Measurements from ENCODE around the gene NCKAP5L.
A peak's percentile ranks its signal among the peaks of the same experiment; 100 is the strongest.
"Not testable (repeated sequence)": the region's sequence is repeated elsewhere in the genome, so short reads cannot be mapped to it uniquely, and the experiment has no call there.

The NCKAP5L gene

GRCh38 chr12:49776858-49777257, 51.4 kb downstream of the NCKAP5L start:
- no peak for DNase-seq

DNA sequence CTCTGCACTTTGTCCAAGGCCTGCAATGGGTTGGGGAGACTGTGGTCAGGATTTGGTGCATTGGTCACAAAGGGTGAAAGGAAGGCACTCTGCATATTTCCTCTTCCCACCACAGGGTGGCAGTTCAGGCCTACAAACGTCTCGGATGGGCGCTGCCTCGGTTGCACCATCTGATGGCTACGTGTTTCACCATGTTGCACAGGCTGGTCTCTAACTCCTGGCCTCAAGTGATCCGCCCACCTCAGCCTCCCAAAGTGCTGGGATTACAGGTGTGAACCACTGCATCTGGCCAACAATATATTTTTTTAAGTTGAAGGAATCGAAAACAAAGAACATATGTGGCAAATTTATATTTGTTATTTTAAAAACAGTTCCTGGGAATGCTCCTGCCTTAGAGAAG, 51.8 kb downstream of the NCKAP5L start:
- DNase-seq, result peak; percentile 54 to 68

DNA sequence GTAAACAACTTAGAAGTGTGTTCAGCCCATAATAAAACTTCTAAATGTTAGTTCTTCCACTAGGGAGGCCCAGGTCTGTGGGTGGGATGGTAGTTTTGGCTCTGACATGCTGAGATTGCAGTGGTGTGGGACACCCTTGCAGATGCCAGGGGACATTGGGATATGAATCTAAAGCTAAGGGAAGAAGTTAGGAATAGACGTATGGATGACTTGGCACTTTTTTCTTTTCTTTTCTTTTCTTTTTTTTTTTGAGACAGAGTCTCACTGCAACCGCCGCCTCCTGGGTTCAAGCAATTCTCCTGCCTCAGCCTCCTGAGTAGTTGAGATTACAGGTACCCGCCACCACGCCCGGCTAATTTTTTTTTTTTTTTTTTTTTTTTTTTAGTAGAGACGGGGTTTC, 55.1 kb downstream of the NCKAP5L start:
- not testable (repeated sequence) for DNase-seq

DNA sequence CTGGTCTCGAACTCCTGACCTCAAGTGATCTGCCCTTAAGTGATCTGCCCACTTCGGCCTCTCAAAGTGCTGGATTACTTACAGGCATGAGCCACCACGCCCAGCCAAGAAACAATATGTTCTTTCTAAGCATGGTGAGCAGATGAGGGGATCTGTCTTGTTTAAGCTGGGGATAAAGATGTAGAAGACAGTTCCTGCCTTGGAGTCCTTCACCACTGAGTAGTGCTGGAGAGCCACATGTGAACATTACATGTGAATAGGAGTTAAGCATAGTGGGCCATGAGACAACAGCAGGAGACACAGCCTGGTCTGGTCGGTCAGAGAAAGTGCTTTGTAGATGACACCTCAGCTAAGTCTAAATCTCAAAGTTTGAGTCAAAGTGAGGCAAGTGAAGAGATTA, 60.9 kb downstream of the NCKAP5L start:
- DNase-seq, result no peak

DNA sequence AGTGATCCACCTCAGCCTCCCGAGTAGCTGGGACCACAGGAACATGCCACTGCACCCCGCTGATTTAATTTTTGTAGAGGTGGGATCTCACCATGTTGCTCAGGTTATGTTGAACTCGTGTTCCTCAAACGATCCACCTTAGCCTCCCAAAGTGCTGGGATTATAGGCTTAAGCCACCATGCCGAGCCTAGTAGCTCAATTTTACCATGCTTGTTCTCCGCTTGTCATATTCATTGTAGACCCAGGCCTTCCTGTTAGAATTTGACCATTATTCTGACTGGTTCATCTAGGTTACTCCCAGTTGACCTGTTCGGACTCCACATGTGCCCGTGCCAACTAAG, 62.1 kb downstream of the NCKAP5L start:
- no peak for DNase-seq

DNA sequence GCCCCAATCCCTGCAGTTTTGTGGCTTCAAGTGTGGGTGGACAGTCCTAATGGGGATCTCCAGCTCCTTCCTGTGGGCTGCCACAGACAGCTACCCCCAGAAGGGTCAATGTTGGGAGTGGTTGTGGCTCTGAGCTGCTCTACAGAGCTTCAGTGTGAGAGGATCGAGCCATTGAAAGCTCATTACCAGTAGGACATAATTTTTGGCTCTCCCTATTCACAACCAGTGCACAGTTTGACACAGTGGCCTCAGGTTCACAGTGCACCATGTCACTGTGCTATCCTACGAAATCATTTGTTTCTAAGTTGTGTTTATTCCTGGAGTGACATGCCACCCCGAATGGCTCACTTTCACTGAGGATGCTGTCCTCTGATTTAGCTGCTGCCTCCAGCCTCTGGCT, 64.1 kb downstream of the NCKAP5L start:
- no peak for DNase-seq

DNA sequence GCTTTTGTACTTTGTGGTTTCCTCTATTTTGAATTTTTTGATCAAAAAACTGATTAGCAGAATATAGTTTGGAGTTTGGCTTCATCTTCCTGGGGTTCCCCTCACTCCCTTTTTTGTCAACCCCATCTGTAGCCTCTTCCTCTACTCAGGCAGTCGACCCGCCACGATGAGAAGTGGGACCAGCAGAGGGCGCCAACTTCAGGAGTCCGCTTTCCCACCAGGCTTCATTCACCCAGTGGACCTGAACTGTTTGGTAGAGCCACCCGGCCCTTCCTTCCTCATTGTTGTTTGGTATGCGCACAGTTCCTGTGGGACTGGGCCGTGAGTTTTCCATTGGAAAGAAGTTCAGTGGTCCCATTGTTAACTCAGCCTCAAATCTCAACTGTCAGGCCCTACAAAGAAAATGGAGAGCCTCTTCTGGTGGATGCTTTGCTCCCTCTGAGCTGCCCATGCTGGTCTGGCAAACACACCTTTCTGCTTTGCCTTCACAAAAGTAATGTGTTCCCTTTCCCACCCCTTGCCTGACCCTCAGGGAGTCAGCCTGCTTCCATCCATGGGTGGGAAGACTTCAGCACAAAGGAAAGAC, 65.1 kb downstream of the NCKAP5L start:
- peak; percentile 11 to 35 for DNase-seq

DNA sequence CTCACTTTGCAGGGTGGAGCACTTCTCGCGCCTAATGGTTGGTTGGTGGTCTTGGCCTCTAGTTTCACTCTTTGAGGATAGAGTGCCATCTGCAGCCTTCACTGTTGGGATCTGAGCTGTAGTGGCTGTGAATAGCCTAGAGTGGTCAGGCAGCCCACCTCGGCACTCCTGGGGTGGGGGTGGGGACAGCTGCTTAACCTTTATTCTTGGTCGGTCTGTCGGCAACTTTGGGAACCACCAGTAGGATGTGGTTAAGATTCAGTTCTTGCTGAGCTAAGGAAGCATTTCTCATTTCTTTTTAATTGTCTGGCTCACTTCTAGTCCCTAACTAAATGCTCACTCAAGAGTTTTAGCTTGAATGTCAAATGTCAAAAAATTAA, 65.8 kb downstream of the NCKAP5L start:
- DNase-seq, result no peak

GRCh38 chr12:49761677-49762467, 66.3 kb downstream of the NCKAP5L start:
- DNase-seq, result no peak

GRCh38 chr12:49750996-49751393, 77.2 kb downstream of the NCKAP5L start:
- DNase-seq, result no peak

DNA sequence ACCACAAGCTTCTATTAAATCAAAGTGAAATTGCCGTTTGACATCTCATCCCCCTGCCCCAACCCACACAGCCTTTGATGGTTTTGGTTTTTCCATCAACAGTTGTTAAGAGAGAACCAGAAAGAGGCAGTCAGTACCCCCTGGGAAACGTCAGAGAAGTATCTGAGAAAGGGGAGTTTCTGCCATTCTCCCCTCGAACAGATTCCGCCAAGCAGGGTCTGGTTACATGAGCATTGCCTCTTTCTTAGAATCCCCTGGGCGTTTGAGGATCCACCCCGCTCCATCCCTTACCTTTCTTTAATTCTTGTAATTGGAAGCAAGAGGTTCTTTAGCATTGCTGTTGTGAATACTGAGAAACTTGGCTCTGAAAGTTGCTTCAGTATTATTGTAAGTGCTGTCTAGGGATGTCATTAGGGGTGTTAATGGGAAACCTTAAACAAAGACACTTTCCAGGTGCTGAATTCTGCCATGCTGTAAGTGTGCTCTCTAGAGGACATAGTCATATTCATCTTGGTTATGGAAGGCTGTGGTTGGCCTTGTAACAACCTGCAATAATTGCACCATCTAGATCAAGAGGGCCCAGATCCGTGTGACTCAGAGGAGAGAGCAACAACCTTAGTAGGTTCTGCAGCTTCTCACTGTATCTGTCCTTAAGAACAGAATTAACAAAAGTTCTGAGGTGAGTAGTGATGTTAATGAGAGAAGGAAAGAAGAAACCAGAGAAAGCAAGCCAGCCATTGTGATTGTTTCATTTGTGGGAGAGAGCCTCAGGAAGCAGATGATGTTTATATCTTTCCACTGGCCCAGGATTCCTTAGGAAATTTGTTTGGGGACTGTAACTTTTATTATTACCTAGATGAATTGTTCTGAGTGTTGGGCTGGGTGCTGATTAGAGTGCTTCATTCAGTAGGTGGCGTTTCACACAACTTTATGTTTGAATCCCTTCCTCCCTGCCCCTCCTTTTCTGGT, 77.9 kb downstream of the NCKAP5L start:
- no peak for DNase-seq

DNA sequence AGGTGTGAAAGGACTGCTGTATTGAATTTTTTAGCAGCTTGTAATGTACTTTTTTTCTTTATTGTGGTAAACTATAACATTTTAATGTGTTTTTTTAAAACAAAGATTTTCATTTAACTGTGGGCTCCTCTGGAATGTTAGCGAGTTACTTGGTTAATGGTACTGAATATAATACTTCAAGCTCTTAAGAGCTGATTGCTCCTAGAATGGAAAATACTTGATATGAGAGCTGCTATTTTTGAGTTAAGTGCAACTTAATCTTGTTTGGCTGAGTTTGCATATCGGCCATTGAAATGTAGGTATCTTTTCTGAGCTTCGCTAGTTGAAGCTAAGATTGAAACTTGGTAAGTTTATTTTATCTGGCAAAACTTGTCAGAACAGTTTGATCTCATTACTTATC, 79.4 kb downstream of the NCKAP5L start:
- DNase-seq, result no peak

- DNase-seq, result no peak
Observed at GRCh38 chr12:49748306-49748705, 79.9 kb downstream of the NCKAP5L start.

DNA sequence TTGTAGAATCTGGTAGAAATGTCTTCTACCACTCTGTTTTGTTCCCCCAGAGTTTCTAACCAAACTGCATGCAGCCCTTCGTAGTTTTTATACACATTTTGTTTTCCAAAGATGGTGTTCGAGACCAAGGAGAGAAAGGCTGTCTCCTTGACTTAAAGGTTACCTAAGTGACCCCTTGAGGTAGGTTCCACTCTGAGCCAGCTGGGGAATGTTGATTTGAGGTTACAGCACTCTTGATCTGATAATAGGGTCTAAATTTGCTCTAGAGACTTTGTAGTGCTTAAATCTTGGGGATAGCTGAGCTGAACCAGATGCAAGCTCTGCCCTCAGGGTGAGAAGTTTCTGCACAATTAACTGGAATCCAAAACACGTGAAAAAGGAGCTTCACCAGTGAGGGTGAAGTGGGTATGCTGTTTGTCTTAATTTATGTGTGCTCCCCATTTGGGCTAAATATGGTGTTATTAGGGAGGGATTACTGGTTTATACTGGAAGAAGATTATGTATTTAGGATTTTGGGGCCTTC, 83.8 kb downstream of the NCKAP5L start:
- no peak for DNase-seq

DNA sequence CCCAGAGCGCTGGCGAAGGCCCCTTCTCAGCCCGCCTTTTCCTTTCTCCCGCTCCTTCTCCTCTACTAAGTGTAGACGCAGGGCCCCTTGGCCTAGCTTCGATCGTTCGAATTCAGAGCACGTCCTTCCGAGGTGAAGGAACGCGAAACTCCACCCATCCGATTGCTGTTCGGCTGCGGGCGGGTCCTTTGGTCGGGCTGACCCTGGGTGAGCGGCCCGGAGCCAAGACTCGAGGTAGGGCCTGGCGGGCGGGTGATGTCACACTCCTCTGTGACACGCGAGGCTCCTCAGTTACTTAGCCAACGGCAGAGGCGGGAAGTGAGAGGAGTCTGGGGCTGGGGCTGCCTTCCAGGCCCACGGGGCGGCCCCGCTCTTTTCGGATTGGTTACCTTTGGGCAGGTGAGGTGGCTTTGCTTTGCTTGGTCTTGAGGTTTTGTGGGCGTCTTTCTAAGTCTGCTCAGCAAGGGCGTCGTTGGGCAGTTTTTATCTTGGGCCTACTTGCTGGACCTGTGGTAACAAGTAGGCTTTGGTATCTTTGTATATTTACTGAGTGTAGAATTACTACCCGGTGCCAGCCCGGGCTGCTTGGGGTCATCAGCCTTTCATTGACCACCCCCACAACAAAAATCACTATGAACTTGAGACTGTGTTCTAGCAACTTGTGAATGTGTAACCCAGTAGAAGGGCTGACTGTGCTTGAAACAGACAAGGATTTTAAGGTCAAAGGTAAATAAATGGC, 86.2 kb downstream of the NCKAP5L start:
- peak; percentile 22 to 69 for DNase-seq
